HEK293T (cell line): ENCODE results near the gene INVS.

Experiments used
- ARNT ChIP-seq: fragments of 450-650 bp; IDR thresholded peaks from 2 replicates; pipeline ENCODE4 v1.6.1; 2017; ENCODE audit warnings: mild to moderate bottlenecking
- ELF4 ChIP-seq: fragments of 450-650 bp; IDR thresholded peaks from 2 replicates; pipeline ENCODE4 v1.6.1; 2017; ENCODE audit warnings: antibody characterized with exemption

GRCh38 chr9:100219347-100219746, 120.3 kb downstream of the INVS start:
- no peak for TF ChIP-seq ARNT
- no peak for TF ChIP-seq ELF4
